Erythroblast (primary cell): ENCODE measurements around the gene ATRNL1.

Experiments used
- GATA1 ChIP-seq: IDR thresholded peaks from 2 replicates; pipeline ENCODE4 v1.6.1; 2011; ENCODE audit warnings: low read depth, mild to moderate bottlenecking, control low read depth, low read length, moderate library complexity
- POLR2A ChIP-seq: IDR thresholded peaks from 2 replicates; pipeline ENCODE4 v1.6.1; 2011; ENCODE audit warnings: mild to moderate bottlenecking, low read length

GRCh38 chr10:115921795-115922194 lies 828.6 kb downstream of the ATRNL1 start:
- TF ChIP-seq POLR2A (no peak), GATA1 (no peak)
